ENCODE measurements around the gene NIPAL4.
"Not testable (repeated sequence)": the region's sequence is repeated elsewhere in the genome, so short reads cannot be mapped to it uniquely, and the experiment has no call there.

Gene NIPAL4

DNA sequence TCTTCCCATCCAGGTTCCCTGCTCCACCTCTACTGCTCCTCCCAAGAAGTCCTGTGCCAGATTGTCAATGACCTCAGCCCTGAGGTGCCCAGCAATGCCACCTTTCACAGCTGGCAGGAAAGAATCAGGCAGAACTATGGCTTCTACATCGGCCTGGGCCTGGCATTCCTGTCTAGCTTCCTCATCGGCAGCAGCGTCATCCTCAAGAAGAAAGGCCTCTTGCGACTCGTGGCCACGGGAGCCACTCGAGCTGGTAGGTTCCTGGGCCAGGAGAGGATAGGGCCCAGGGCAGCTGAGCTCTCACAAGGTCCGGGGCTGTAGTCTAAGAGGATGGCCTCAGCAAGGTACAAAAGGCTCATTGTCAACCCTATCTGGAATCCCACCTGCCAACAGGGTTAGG, 3.1 kb downstream of the NIPAL4 start:
- no peak for DNase-seq (ENCODE audit: low read depth in 2 of 3, low spot score in 2 of 3)

DNA sequence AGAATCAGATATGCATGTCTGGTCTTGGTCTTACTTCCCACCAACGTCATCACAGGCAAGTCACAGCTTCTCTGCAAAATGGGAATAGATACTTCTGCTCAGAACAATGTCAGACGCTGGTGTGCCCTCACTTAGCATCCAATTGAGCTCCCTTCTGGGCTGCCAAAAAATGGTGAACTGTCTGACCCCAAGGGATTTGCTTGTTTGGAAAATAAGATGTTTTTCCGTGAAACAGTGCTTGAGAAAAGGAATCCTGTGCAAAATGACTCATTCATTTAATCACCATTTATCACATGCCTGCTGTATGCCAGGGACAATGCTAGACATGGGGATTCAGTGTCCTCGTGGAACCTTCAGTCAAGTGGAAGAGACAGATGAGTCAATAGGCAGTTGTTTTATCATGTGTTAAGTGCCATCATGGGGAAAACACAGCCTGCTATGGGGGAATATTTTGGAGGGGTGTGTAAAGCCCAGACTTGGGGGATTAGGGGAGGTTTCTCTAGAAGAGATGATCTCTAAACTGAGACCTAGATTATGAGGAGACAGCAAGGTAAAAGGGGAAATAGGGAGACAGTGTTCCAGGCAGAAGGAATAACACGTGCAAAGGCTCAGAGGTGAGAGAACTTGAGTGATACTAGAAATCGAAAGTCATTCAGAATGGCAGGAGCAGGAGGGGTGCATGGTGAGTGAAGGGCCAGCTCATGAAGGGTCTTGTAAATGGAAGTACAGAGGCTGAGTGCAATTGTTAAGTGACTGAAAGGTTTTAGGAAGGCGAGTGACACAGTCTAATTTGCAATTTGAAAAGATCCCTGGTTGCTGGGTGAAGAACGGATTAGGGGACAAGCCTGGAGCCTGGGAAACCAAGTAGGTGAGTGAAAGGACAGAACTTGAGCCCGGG, 3.9 kb downstream of the NIPAL4 start:
- DNase-seq (ENCODE audit: low read depth in 2 of 3, low spot score in 2 of 3): no peak

GRCh38 chr5:157464519-157465171, 4.6 kb downstream of the NIPAL4 start:
- DNase-seq (ENCODE audit: low read depth in 2 of 3, low spot score in 2 of 3): no peak

GRCh38 chr5:157468293-157468965, 8.4 kb downstream of the NIPAL4 start:
- no peak for DNase-seq (ENCODE audit: low read depth in 2 of 3, low spot score in 2 of 3)

DNA sequence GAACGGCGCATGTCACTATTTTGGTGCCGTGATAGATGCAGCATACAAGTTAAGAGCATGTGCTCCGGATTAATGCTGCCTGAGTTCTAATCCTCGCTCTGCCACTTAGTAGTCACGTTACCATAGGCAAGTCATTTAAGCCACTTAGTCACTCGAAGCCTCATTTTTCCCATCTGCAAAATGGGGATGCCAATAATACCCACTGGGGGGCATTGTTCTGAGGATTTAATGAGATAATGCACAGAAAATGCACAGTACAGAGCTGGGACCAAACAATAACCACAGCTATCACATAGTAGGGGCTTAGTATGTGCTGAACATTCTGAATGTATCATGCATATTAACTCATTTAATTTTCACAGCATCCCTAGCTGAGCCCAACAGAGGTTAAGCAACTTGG, 9.1 kb downstream of the NIPAL4 start:
- DNase-seq (ENCODE audit: low read depth in 2 of 3, low spot score in 2 of 3): no peak

DNA sequence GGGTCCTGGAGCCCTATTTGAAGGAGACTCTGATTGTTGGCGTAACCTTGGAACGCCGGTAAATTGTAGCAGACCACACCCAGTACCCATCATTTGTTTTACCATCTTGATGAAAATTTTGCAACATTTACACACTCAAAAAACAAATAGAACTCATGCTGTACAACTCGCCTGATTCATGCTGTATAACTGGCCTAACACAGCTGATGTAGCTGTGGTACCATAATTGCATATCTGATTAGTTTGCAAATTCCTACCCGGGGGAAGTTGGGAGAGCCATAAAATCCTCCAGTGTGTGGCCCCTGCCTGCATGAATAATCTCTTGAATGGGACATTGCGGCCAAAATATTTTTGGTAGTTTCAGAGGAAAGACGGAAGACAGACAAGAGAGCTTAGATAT, 9.7 kb downstream of the NIPAL4 start:
- DNase-seq (ENCODE audit: low read depth in 2 of 3, low spot score in 2 of 3): no peak

- DNase-seq (ENCODE audit: low read depth in 2 of 3, low spot score in 2 of 3): no peak
Observed at GRCh38 chr5:157470631-157471030, 10.6 kb downstream of the NIPAL4 start.

- no peak for DNase-seq (ENCODE audit: low read depth in 2 of 3, low spot score in 2 of 3)
Observed at GRCh38 chr5:157471709-157472108, 11.7 kb downstream of the NIPAL4 start.

DNA sequence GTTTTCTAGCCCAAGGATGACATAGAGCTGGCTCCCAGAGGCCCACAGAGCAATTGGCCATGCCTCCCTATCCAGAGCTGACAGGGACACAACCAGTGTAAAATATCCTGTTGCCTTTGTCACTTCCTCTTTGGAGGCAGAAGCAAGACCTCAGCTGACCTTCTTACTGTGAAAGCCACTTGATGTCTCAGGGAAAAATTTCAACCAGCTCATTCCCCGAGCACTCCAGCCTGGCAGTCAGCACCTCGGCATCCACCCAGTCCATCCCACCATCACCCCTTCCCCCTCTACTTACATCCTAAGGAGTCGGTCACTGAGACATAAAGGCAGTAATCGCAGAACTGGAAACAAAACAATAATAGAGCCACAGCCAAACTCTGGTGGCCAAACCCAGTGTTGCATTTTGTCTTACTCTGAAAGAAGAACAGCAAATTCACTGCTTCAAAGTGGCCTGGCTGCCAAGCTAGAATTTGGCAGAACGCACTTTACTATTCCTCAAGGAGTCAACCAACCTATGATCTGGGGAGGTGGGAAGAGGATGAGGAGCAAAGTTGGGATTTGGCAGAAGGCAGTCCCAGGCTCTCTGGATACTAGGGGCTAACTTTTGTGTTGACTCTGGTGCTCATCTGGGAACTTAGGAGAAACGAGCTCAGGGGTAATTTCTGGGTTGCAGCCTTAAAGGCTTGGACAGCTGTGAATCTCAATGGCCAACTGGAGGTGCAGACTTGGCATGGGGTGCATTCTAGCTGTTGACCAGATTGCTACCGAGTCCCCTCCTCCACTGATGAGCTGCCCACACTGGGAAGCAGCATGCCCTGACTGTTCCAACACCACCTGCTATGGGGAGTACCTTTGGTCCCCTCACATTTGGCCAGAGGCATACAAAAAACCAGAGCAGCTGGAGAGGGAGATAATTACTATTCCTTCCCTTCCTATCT, 13.6 kb downstream of the NIPAL4 start:
- no peak for DNase-seq (ENCODE audit: low read depth in 2 of 3, low spot score in 2 of 3)

- no peak for DNase-seq (ENCODE audit: low read depth in 2 of 3, low spot score in 2 of 3)
Observed at GRCh38 chr5:157475432-157475831, 15.4 kb downstream of the NIPAL4 start.

DNA sequence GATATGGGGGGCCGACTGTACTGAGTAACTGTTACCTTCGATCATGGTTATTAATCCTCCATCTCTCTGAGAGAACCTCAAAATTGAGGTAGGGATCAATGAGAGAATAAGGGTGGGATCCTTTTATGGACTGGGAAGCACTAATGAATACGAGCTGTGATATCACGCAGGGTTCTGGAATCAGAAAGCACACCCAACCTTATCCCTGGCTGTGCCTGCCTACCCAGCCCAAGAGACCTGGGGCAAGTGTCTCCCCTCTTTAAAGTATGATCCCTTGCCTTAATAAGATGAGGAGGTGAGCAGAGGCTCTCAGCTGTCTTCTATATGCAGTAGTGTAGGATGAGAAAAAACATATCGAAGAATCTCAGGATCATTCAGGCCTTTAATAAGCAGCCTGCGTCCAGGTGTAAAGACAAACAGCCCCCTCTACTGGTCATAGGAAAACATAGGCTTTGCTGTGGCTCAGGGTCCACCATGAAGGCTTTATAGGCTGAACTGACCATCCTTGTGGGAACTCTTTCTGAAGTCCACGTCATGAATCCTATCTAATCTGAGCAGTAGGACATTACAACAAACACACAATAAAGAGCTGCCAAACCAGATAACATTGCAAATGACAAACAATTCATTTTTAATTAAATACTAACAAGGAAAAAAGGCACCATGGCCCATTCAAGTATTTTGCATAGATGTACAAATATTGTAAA, 16.8 kb downstream of the NIPAL4 start:
- no peak for DNase-seq (ENCODE audit: low read depth in 2 of 3, low spot score in 2 of 3)

- no peak for DNase-seq (ENCODE audit: low read depth in 2 of 3, low spot score in 2 of 3)
Observed at GRCh38 chr5:157477814-157478494, 17.9 kb downstream of the NIPAL4 start.

GRCh38 chr5:157478726-157479125, 18.7 kb downstream of the NIPAL4 start:
- no peak for DNase-seq (ENCODE audit: low read depth in 2 of 3, low spot score in 2 of 3)

GRCh38 chr5:157479166-157479565, 19.2 kb downstream of the NIPAL4 start:
- DNase-seq (ENCODE audit: low read depth in 2 of 3, low spot score in 2 of 3): no peak

DNA sequence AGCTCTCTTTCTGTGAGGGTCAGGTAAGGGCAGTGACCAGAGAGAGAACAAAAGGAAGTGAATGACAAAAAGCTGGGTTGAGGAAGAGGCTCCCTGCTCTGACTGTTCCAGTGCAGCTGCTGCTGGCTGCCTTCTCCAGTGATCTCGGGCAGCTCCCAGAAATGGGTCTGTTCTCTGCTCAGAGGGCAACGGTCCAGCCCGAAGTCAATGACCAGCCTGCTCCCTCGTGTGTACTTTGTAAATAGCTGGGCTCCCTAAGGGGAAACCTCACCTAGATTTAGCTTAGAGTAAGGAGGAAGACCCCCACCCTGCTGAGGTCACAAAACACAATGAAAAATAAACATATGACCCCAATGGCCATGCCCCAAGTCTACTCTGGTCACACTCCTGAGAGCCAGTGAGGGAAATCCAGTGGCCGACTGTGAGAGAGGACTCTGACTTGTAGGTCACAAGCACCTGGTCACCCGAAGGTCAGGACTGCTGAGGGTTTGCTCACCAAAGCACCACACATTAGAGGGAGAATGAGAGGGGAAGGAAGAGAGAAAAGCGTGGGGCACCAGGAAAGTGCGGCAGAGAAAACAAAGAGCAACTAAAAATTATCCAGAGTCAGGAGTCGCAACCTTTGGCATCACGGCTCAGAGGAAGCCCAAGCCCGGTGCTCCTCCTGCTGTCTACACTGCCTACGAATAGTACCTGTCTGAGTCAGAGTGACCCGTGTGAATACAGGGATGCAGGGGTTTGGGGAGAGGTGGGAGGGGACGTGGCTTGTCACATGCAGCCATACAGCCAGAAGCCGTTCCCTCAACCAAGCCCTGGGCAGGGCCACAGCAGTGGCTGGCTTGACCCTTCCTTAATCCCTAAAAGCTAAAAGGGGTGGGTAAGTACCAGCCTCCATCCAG, 19.8 kb downstream of the NIPAL4 start:
- DNase-seq (ENCODE audit: low read depth in 2 of 3, low spot score in 2 of 3): no peak

DNA sequence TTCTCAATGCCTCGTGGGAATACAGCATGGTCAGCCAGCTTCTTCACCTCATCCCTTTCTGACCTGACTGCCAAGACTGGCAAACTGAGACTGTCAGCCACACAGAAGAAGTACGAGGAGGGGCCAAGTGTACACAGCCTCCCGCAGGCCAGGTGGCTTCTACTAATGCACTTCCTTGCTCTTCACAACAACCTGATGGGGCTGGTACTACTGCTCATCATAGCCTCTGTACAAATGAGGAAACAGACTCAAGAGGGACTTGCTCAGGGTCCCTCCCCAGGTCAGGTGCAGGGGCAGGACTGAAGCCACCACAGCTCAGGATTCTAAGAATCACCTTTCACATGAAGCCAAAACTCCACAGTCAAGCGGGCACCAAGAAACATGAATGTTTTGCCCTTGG, 21.3 kb downstream of the NIPAL4 start:
- DNase-seq (ENCODE audit: low read depth in 2 of 3, low spot score in 2 of 3): no peak

DNA sequence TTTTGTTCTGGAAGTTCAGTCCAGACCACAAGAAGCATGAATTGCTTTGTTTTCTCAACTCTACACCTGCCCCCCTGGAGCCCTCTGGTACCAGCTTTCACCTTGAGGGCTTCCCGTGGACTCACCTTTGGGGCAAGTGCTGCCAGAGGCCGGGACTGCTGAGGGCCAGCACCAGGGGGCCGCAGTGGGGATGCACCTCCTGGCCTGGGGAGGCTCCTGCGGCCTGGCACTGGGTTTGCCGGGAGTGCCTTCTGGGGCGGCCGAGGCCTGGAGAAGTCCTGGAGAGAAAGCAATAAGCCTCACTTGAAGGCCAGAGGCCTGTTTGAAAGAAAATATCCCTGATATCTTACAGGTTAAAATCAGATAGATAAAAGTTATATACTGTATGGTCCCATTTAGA, 21.7 kb downstream of the NIPAL4 start:
- DNase-seq (ENCODE audit: low read depth in 2 of 3, low spot score in 2 of 3): no peak

GRCh38 chr5:157482702-157483101, 22.7 kb downstream of the NIPAL4 start:
- not testable (repeated sequence) for DNase-seq (ENCODE audit: low read depth in 2 of 3, low spot score in 2 of 3)

DNA sequence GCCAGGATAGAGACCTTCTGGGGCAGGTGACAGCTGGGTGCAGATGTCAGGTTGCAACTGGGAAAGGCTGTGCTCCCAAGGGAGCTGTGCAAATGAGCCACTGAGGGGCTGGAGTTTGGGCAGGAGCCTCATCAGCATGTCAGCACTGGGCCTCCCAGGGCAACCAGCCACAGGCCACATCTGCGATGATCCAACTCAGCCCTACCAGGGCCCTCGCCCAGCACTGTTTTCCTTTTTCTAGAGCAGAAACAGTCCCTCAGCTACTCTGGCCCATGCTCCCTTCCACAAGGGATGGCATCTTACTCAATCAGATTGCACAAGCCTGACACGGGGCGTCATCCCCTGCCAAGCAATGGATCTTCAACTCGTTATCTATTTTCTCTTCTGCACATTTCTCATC, 24.8 kb downstream of the NIPAL4 start:
- DNase-seq (ENCODE audit: low read depth in 2 of 3, low spot score in 2 of 3): no peak

Measured in activated CD8-positive, alpha-beta memory T cell treated with anti-CD3 and anti-CD28 coated beads for 48 hours (primary cell).